PFSK-1 (cell line): ENCODE data around the gene MCCD1.

ENCODE experiments used
- FOXP2 ChIP-seq: optimal IDR thresholded peaks from 2 replicates; pipeline ENCODE3; 2011; ENCODE audit warnings: borderline replicate concordance, control low read depth, inconsistent platforms; ENCODE audit not compliant: insufficient read depth; ENCODE audit errors: extremely low read length, extremely low read depth
- POLR2AphosphoS5 ChIP-seq: IDR thresholded peaks from 2 replicates; pipeline ENCODE4 v1.6.1; 2012; ENCODE audit warnings: low read depth, mild to moderate bottlenecking, control low read depth, low read length, moderate library complexity
- REST ChIP-seq, 2 experiments: IDR thresholded peaks; 2 replicates each; pipeline versions ENCODE4 v1.6.1 to v1.8.0; 2011 to 2012; ENCODE audit warnings: low read depth in 2 of 2, low read length in 2 of 2, control low read depth in 1 of 2, inconsistent platforms in 1 of 2, mild to moderate bottlenecking in 1 of 2, moderate library complexity in 1 of 2; ENCODE audit not compliant: insufficient read depth in 1 of 2
- SIN3A ChIP-seq: IDR thresholded peaks from 2 replicates; pipeline ENCODE4 v1.6.1; 2012; ENCODE audit warnings: mild to moderate bottlenecking, low read length, moderate library complexity, borderline replicate concordance; ENCODE audit not compliant: insufficient read depth
- TAF1 ChIP-seq: IDR thresholded peaks from 2 replicates; pipeline ENCODE4 v1.6.1; 2012; ENCODE audit warnings: low read length, control low read depth, borderline replicate concordance; ENCODE audit not compliant: insufficient read depth

MCCD1 gene

GRCh38 chr6:31485055-31485454, 43.7 kb upstream of the MCCD1 start:
- TF ChIP-seq POLR2AphosphoS5 = no peak
- TF ChIP-seq TAF1 = no peak
- TF ChIP-seq FOXP2 = no peak
- TF ChIP-seq REST (IDR thresholded peaks at IDR 0.05; ENCODE audit: insufficient read depth in 1 of 2, low read depth in 2 of 2, low read length in 2 of 2) = no peak
- TF ChIP-seq SIN3A = no peak

- TF ChIP-seq FOXP2 (no peak), REST (IDR thresholded peaks at IDR 0.05; ENCODE audit: insufficient read depth in 1 of 2, low read depth in 2 of 2, low read length in 2 of 2) (no peak), TAF1 (no peak), POLR2AphosphoS5 (no peak), SIN3A (no peak)
Measured at GRCh38 chr6:31489086-31489485, 39.7 kb upstream of the MCCD1 start.

- TF ChIP-seq SIN3A (no peak), TAF1 (no peak), POLR2AphosphoS5 (no peak), FOXP2 (no peak), REST (IDR thresholded peaks at IDR 0.05; ENCODE audit: insufficient read depth in 1 of 2, low read depth in 2 of 2, low read length in 2 of 2) (no peak)
Measured at GRCh38 chr6:31490115-31490873, 38.5 kb upstream of the MCCD1 start.

- TF ChIP-seq POLR2AphosphoS5 = no peak
- no peak for TF ChIP-seq SIN3A
- TF ChIP-seq TAF1 = 0 out of 2 replicates have a peak, but pooled peaks have one; percentile 25
- TF ChIP-seq REST (IDR thresholded peaks at IDR 0.05; ENCODE audit: insufficient read depth in 1 of 2, low read depth in 2 of 2, low read length in 2 of 2) = 0 out of 4 replicates have a peak, but pooled peaks of 1 of the 2 experiments have one; percentile 22
Measured at GRCh38 chr6:31493875-31494694, 34.7 kb upstream of the MCCD1 start.
